ENCODE data around the gene LGALS9B. TPM values are rescaled to one million over a fixed set of nuclear protein-coding genes. Genes with fewer than 3 reads are reported as not detected.
"Not testable (repeated sequence)": the region's sequence is repeated elsewhere in the genome, so short reads cannot be mapped to it uniquely, and the experiment has no call there.

The LGALS9B gene
- total RNA-seq (under 1 TPM in 1 of 2 donors, not detected in 1; 0.83 TPM), polyA plus RNA-seq (1 to 10 TPM in 1 of 2 donors, under 1 TPM in 1; 0.39 to 1.1 TPM)
- long read RNA-seq, donor 1 = 0 reads
- long read RNA-seq, donor 2 = 0 reads
- long read RNA-seq, donor 3 = 0 reads
- long read RNA-seq, donor 4 = 0 reads
- long read RNA-seq, donor 5 = 0 reads

DNA sequence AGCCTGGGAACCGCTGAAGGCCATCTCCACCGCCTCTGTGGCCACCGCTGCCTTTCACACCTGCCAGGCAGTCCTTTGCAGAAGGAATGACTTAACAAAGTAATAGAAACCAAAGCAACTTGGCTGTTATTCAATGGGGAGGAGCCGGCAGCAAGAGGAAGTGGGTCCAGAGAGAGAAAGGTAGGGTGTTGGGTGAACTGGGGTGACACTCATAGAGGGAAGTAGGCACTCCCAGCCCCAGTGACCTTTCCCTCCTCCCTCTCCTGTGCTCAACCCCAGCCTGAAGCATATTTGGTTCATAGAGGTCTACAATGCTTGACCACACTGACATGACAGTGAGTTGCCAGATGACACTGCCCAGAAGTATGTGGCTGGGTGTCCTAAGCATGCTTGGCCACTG is at the start of gene LGALS9B:
TSS of gene LGALS9B (minus strand) at position 93 of the 400 bp plus-strand sequence. CDS start at position 24, 69 bp downstream.
- not testable (repeated sequence) for H3K27me3 ChIP-seq (ENCODE audit: control insufficient read depth in 3 of 3, insufficient read depth in 3 of 3, low read length in 2 of 3); H3K4me3 ChIP-seq; H3K4me1 ChIP-seq (ENCODE audit: control insufficient read depth in 5 of 5, insufficient read depth in 5 of 5, low read length in 5 of 5); H3K9me3 ChIP-seq (ENCODE audit: control insufficient read depth in 4 of 4, insufficient read depth in 3 of 4, low read length in 3 of 4); H3K36me3 ChIP-seq (ENCODE audit: control insufficient read depth in 4 of 4, insufficient read depth in 4 of 4, low read length in 4 of 4); H3K27ac ChIP-seq (ENCODE audit: low read depth in 1 of 2, low read length in 1 of 2); ATAC-seq (ENCODE audit: insufficient read depth, low FRiP score); H3K9ac ChIP-seq (ENCODE audit: insufficient read depth in 1 of 2, low read length in 2 of 2); DNase-seq
- 14 to 29% methylated on average over 1 of the region's 4 CpGs for WGBS, 2 donors

DNA sequence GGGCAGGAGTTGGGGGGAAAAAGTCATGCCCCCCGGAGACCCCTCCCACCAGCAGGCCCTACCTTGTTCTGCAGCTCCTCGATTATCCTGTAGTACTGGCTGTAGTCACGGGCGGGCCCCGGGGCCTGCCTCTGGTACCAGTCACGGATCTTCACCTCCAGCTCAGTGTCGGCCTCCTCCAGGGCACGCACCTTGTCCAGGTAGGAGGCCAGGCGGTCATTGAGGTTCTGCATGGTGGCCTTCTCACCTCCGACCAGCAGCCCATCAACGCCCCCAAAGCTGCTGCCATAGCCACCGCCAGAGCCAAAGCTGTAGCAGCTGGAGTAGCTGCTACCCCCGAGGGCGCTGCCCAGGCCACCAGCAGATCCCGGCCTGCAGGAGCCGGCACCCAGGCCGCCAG is 49.6 kb upstream of the LGALS9B start:
- H3K4me3 ChIP-seq; ATAC-seq (ENCODE audit: insufficient read depth, low FRiP score); H3K9ac ChIP-seq (ENCODE audit: insufficient read depth in 1 of 2, low read length in 2 of 2); H3K9me3 ChIP-seq (ENCODE audit: control insufficient read depth in 4 of 4, insufficient read depth in 3 of 4, low read length in 3 of 4); DNase-seq; H3K36me3 ChIP-seq (ENCODE audit: control insufficient read depth in 4 of 4, insufficient read depth in 4 of 4, low read length in 4 of 4); H3K27ac ChIP-seq (ENCODE audit: low read depth in 1 of 2, low read length in 1 of 2); H3K4me1 ChIP-seq (ENCODE audit: control insufficient read depth in 5 of 5, insufficient read depth in 5 of 5, low read length in 5 of 5); H3K27me3 ChIP-seq (ENCODE audit: control insufficient read depth in 3 of 3, insufficient read depth in 3 of 3, low read length in 2 of 3): not testable (repeated sequence)
- 90 to 93% methylated on average over 10 to 16 of the region's 17 CpGs for WGBS, 2 donors

DNA sequence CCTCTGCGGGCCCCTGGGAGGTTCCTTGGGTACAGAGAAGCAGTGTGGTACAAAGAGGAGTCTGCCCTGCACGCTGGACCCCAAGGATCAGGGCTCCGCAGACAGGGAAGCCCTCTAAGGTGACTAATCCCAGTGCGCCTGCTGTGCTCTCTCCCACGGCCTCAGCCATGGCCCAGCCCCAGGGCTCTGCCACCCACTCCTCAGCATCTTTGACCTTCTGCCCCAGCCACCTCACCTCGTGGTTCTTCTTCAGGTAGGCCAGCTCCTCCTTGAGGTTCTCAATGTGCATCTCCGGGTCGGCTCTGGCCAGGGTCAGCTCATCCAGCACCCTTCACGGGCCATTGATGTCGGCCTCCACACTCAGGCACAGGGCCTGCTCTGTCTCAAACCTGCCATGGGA is 47.8 kb upstream of the LGALS9B start:
- H3K4me1 ChIP-seq (ENCODE audit: control insufficient read depth in 5 of 5, insufficient read depth in 5 of 5, low read length in 5 of 5); H3K36me3 ChIP-seq (ENCODE audit: control insufficient read depth in 4 of 4, insufficient read depth in 4 of 4, low read length in 4 of 4); H3K27me3 ChIP-seq (ENCODE audit: control insufficient read depth in 3 of 3, insufficient read depth in 3 of 3, low read length in 2 of 3); H3K4me3 ChIP-seq; H3K27ac ChIP-seq (ENCODE audit: low read depth in 1 of 2, low read length in 1 of 2); ATAC-seq (ENCODE audit: insufficient read depth, low FRiP score); H3K9ac ChIP-seq (ENCODE audit: insufficient read depth in 1 of 2, low read length in 2 of 2); H3K9me3 ChIP-seq (ENCODE audit: control insufficient read depth in 4 of 4, insufficient read depth in 3 of 4, low read length in 3 of 4); DNase-seq: not testable (repeated sequence)
- WGBS, 2 donors = 88 to 94% methylated on average over 8 to 9 of the region's 10 CpGs

DNA sequence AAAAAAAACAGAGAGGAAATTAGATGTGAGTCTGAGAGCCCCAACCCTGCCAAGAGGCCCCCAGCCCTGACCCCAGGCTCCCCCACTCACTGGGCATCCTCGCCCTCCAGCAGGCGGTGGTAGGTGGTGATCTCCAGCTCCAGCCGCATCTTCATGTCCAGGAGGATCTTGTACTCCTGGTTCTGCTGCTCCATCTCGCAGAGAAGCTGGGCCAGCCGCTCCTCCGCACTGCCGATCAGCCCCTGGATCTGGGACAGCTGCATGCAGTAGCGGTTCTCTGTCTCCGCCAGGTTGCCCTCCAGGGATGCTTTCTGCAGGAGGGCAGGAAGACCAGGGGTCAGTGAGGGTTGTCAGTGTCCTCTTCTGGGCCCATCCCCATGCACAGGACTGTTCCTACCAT is 46.2 kb upstream of the LGALS9B start:
- not testable (repeated sequence) for H3K9ac ChIP-seq (ENCODE audit: insufficient read depth in 1 of 2, low read length in 2 of 2); H3K36me3 ChIP-seq (ENCODE audit: control insufficient read depth in 4 of 4, insufficient read depth in 4 of 4, low read length in 4 of 4); H3K27me3 ChIP-seq (ENCODE audit: control insufficient read depth in 3 of 3, insufficient read depth in 3 of 3, low read length in 2 of 3); ATAC-seq (ENCODE audit: insufficient read depth, low FRiP score); DNase-seq; H3K4me3 ChIP-seq; H3K9me3 ChIP-seq (ENCODE audit: control insufficient read depth in 4 of 4, insufficient read depth in 3 of 4, low read length in 3 of 4); H3K4me1 ChIP-seq (ENCODE audit: control insufficient read depth in 5 of 5, insufficient read depth in 5 of 5, low read length in 5 of 5); H3K27ac ChIP-seq (ENCODE audit: low read depth in 1 of 2, low read length in 1 of 2)
- WGBS, 2 donors = 91 to 95% methylated on average over 2 of the region's 9 CpGs

DNA sequence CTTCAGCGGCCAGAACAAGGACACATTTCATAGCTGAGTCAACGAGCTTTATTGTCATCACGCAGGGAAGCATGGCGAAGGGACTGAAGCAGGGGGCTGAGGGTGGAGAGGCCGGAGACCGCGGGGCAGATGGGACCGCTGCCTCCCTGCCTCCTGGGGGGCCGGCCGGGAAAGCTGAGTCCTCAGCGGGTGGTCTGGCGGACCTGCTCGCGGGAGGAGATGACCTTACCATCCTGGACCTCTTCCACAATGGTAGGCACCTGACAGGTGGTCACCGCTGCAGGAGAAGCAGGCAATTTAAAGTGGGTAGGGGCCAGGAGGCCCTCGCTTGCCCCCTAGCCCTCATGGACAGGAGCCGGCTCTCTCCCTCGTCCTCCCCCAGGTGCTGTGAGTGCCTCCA is 45.0 kb upstream of the LGALS9B start:
- H3K27me3 ChIP-seq (ENCODE audit: control insufficient read depth in 3 of 3, insufficient read depth in 3 of 3, low read length in 2 of 3); H3K9me3 ChIP-seq (ENCODE audit: control insufficient read depth in 4 of 4, insufficient read depth in 3 of 4, low read length in 3 of 4); H3K4me3 ChIP-seq; H3K9ac ChIP-seq (ENCODE audit: insufficient read depth in 1 of 2, low read length in 2 of 2); H3K4me1 ChIP-seq (ENCODE audit: control insufficient read depth in 5 of 5, insufficient read depth in 5 of 5, low read length in 5 of 5); ATAC-seq (ENCODE audit: insufficient read depth, low FRiP score); H3K36me3 ChIP-seq (ENCODE audit: control insufficient read depth in 4 of 4, insufficient read depth in 4 of 4, low read length in 4 of 4); H3K27ac ChIP-seq (ENCODE audit: low read depth in 1 of 2, low read length in 1 of 2); DNase-seq: not testable (repeated sequence)
- WGBS, 2 donors = no CpG with 5 or more reads among the region's 18 CpGs

DNA sequence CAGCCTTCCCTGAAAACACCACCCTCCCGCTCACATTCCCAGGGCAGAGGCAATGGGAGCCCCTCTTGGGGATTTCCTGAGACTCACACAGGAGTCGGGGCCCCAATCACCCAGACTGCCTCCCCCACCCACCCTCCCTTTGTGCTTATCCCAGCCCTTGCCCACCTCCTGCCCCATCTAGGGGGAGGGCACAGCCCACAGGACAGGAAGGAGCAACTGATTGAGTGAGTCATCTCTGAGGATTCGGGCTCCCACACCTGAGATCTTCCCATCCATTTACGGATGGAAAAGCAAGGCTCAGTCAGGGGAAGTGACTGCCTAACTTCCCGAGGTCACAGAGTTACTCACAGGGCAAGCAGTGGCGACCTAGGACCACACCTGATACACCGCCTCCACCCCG is 44.4 kb upstream of the LGALS9B start:
- not testable (repeated sequence) for H3K9me3 ChIP-seq (ENCODE audit: control insufficient read depth in 4 of 4, insufficient read depth in 3 of 4, low read length in 3 of 4); ATAC-seq (ENCODE audit: insufficient read depth, low FRiP score); H3K36me3 ChIP-seq (ENCODE audit: control insufficient read depth in 4 of 4, insufficient read depth in 4 of 4, low read length in 4 of 4)

DNA sequence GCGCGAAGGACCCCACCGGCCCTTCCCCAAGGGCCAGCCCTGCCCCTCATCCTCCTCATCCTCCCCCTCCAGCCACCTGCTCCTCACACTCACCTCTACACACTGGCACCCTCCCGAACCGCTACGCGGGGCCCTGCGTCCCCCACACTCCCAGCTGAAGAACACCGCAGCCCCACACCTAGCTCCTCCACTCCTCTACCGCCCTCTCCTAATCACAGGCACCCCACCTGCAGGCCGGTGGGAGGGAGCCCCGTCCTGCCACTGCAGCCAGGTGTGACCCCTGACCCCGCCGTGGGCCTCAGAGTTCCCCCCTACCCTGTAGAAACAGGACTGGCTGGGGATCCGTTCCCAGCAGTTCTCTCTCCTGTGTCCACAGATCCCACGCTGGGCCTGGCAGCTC is 38.0 kb upstream of the LGALS9B start:
- not testable (repeated sequence) for H3K36me3 ChIP-seq (ENCODE audit: control insufficient read depth in 4 of 4, insufficient read depth in 4 of 4, low read length in 4 of 4); H3K4me1 ChIP-seq (ENCODE audit: control insufficient read depth in 5 of 5, insufficient read depth in 5 of 5, low read length in 5 of 5); ATAC-seq (ENCODE audit: insufficient read depth, low FRiP score); H3K27me3 ChIP-seq (ENCODE audit: control insufficient read depth in 3 of 3, insufficient read depth in 3 of 3, low read length in 2 of 3); DNase-seq; H3K27ac ChIP-seq (ENCODE audit: low read depth in 1 of 2, low read length in 1 of 2); H3K9ac ChIP-seq (ENCODE audit: insufficient read depth in 1 of 2, low read length in 2 of 2); H3K9me3 ChIP-seq (ENCODE audit: control insufficient read depth in 4 of 4, insufficient read depth in 3 of 4, low read length in 3 of 4); H3K4me3 ChIP-seq
- WGBS, 2 donors = 68 to 94% methylated on average over 3 to 8 of the region's 16 CpGs

More for the DNA sequence above, 44.4 kb upstream of the LGALS9B start:
- not testable (repeated sequence) for DNase-seq; H3K9ac ChIP-seq (ENCODE audit: insufficient read depth in 1 of 2, low read length in 2 of 2); H3K27me3 ChIP-seq (ENCODE audit: control insufficient read depth in 3 of 3, insufficient read depth in 3 of 3, low read length in 2 of 3); H3K27ac ChIP-seq (ENCODE audit: low read depth in 1 of 2, low read length in 1 of 2); H3K4me1 ChIP-seq (ENCODE audit: control insufficient read depth in 5 of 5, insufficient read depth in 5 of 5, low read length in 5 of 5); H3K4me3 ChIP-seq
- no CpG with 5 or more reads among the region's 8 CpGs for WGBS, 2 donors

DNA sequence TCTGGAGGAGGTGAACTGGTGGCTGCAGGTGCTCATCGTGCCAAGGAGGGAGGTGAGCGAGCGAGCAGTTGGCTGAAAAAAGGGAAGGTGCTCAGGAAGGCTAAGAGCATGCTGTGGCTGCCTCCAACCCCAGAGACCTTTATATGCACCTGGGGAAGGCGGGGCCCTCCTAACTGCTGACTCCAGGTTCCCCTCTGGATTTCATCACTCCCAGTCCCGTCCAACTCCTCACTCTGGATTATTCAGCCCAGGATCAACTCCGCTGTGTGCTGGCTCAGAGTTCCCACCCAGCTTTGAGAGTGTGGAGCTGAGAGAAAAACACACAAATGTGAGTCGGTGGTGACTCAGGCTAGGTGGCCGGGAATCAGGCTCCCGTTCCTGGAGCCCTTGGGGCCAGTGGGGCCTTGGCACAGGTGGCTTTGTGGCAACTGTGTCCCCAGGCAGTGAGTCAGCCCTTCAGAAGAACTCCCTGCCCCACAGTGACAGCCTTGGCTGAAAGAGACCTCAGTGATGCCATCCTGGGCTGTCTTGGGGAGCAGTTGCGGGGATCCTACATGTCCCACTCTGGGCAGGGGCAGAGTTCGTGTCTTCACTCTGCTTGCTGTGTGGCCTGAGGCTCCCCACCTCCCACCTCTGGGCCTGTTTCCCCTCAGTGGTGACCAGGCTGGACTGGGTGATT is 37.2 kb upstream of the LGALS9B start:
- not testable (repeated sequence) for H3K9me3 ChIP-seq (ENCODE audit: control insufficient read depth in 4 of 4, insufficient read depth in 3 of 4, low read length in 3 of 4); H3K36me3 ChIP-seq (ENCODE audit: control insufficient read depth in 4 of 4, insufficient read depth in 4 of 4, low read length in 4 of 4); DNase-seq; H3K27me3 ChIP-seq (ENCODE audit: control insufficient read depth in 3 of 3, insufficient read depth in 3 of 3, low read length in 2 of 3); H3K9ac ChIP-seq (ENCODE audit: insufficient read depth in 1 of 2, low read length in 2 of 2); ATAC-seq (ENCODE audit: insufficient read depth, low FRiP score); H3K27ac ChIP-seq (ENCODE audit: low read depth in 1 of 2, low read length in 1 of 2); H3K4me1 ChIP-seq (ENCODE audit: control insufficient read depth in 5 of 5, insufficient read depth in 5 of 5, low read length in 5 of 5); H3K4me3 ChIP-seq
- WGBS, 2 donors = 82 to 87% methylated on average over 5 to 6 of the region's 11 CpGs
